K562 (cell line): ENCODE measurements around the gene JPH4. TPM values are rescaled to one million over a fixed set of nuclear protein-coding genes. Genes with fewer than 3 reads are reported as not detected.
"Not testable (repeated sequence)": the region's sequence is repeated elsewhere in the genome, so short reads cannot be mapped to it uniquely, and the experiment has no call there.

Experiments
- ATAC-seq: fragments of 200-7000 bp; cut with Tn5 transposase; 3 replicates; pipeline ENCODE4 v1.9.1; 2020; ENCODE audit warnings: moderate library complexity
- BruUV-seq: library from RNA; stranded (reverse); fragments of 400-500 nt; replicated peaks from 2 replicates; lab custom pipeline; 2021; lab: Mats Ljungman, UMichigan
- CTCF ChIA-PET: fragments of 300-600 bp; formaldehyde crosslinking; extraction: SDS; loops from one replicate; lab custom pipeline; 2021; ENCODE audit warnings: low intra/inter-chr PET ratio; lab: Yijun Ruan, JAX
- POLR2A ChIA-PET: fragments of 300-600, 350-650 bp; sonication (Branson Sonifier 250); formaldehyde crosslinking; extraction: SDS; loops from one replicate; lab custom pipeline; 2021; ENCODE audit warnings: antibody characterized with exemption, inconsistent platforms; lab: Yijun Ruan, JAX
- DNase-seq, 4 experiments: peaks; one replicate each; pipeline versions ENCODE4 v3.0.0 to v3.0.0-alpha.2; 2011 to 2018; ENCODE audit warnings: low spot score in 3 of 4, mixed read lengths in 3 of 4; ENCODE audit errors: extremely low read depth in 1 of 4
- FAIRE-seq: peaks from 2 replicates; lab custom pipeline; 2011; peaks lifted over from hg19 to GRCh38; lab: Jason Lieb, UNC
- H2AFZ ChIP-seq: 2 replicates; pipeline ENCODE4 v1.6.0; 2011; ENCODE audit warnings: low read depth, low read length, control low read depth, inconsistent platforms
- H3K27ac ChIP-seq: fragments of 200-600 bp; 3 replicates; pipeline ENCODE4 v1.8.0; 2011; ENCODE audit warnings: low read depth, mild to moderate bottlenecking, control low read depth, inconsistent platforms, low read length, moderate library complexity, mixed read lengths; ENCODE audit errors: extremely low read depth
- H3K27me3 ChIP-seq, 2 experiments: fragments of 300-600 bp in 1 of 2; 2 replicates in 1 of 2; 3 replicates in 1 of 2; pipeline versions ENCODE4 v1.6.0 to v1.8.0; 2011; ENCODE audit warnings: inconsistent platforms in 2 of 2, low read length in 2 of 2, mild to moderate bottlenecking in 1 of 2, mixed read lengths in 1 of 2, moderate library complexity in 1 of 2; ENCODE audit not compliant: control insufficient read depth in 2 of 2, insufficient read depth in 2 of 2
- H3K36me3 ChIP-seq: fragments of 300-600 bp; 3 replicates; pipeline ENCODE4 v1.8.0; 2011; ENCODE audit warnings: mild to moderate bottlenecking, low read length, inconsistent platforms; ENCODE audit not compliant: control insufficient read depth, insufficient read depth
- H3K4me1 ChIP-seq, 2 experiments: fragments of 200-600 bp in 1 of 2; replicated peaks in 1 of 2; 2 replicates in 1 of 2; 3 replicates in 1 of 2; pipeline versions ENCODE4 v1.5.1 to v1.8.0; 2011; ENCODE audit warnings: inconsistent platforms in 2 of 2, low read length in 2 of 2, mild to moderate bottlenecking in 1 of 2, mixed read lengths in 1 of 2, moderate library complexity in 1 of 2; ENCODE audit not compliant: control insufficient read depth in 2 of 2, insufficient read depth in 2 of 2
- H3K4me2 ChIP-seq: 2 replicates; pipeline ENCODE4 v1.6.1; 2011; ENCODE audit warnings: low read length, control low read depth, inconsistent platforms, mixed read lengths; ENCODE audit not compliant: insufficient read depth
- H3K4me3 ChIP-seq: fragments of 200-600 bp; sonication (generic), shearing (Covaris generic); 2 replicates; pipeline ENCODE4 v1.5.1; 2016; ENCODE audit warnings: control low read depth, inconsistent platforms
- H3K79me2 ChIP-seq: fragments of 200-600 bp; 3 replicates; pipeline ENCODE4 v1.8.0; 2011; ENCODE audit warnings: low read length, inconsistent platforms; ENCODE audit not compliant: control insufficient read depth, insufficient read depth
- H3K9ac ChIP-seq, 2 experiments: 2 replicates each; pipeline versions ENCODE4 v1.6.0 to v1.6.1; 2011; ENCODE audit warnings: low read depth in 2 of 2, low read length in 2 of 2, control low read depth in 1 of 2, inconsistent platforms in 1 of 2, mild to moderate bottlenecking in 1 of 2, mixed read lengths in 1 of 2; ENCODE audit not compliant: insufficient read depth in 1 of 2
- H3K9me1 ChIP-seq: one replicate; pipeline ENCODE4 v1.6.0; 2011; ENCODE audit warnings: inconsistent platforms, mild to moderate bottlenecking, low read length, moderate library complexity; ENCODE audit not compliant: control insufficient read depth, insufficient read depth
- H3K9me3 ChIP-seq: replicated peaks from 2 replicates; pipeline ENCODE4 v1.5.1; 2011; ENCODE audit warnings: low read depth, low read length, inconsistent platforms; ENCODE audit not compliant: control insufficient read depth, insufficient read depth
- H4K20me1 ChIP-seq: replicated peaks from 2 replicates; pipeline ENCODE4 v1.6.1; 2011; ENCODE audit warnings: low read length, inconsistent platforms, mixed read lengths; ENCODE audit not compliant: control insufficient read depth, insufficient read depth
- ASH1L ChIP-seq: fragments of 450-650 bp; IDR thresholded peaks from 2 replicates; pipeline ENCODE4 v1.6.1; 2018; ENCODE audit warnings: borderline replicate concordance, mild to moderate bottlenecking, low read depth; ENCODE audit not compliant: partially characterized antibody
- C11orf30 ChIP-seq: fragments of 450-650 bp; IDR thresholded peaks from 2 replicates; pipeline ENCODE4 v1.6.1; 2016; ENCODE audit warnings: low read depth, mild to moderate bottlenecking
- EP400 ChIP-seq: fragments of 450-650 bp; IDR thresholded peaks from 2 replicates; pipeline ENCODE4 v1.6.1; 2017; ENCODE audit warnings: antibody characterized with exemption, mild to moderate bottlenecking, moderate library complexity
- FUS ChIP-seq: fragments of 200-400 bp; formaldehyde crosslinking; optimal IDR thresholded peaks from 2 replicates; pipeline ENCODE3; 2017; ENCODE audit warnings: low read depth, low read length
- MEF2A ChIP-seq: IDR thresholded peaks from 2 replicates; pipeline ENCODE4 v1.6.1; 2011; ENCODE audit warnings: low read depth, mild to moderate bottlenecking, low read length, moderate library complexity; ENCODE audit not compliant: control insufficient read depth
- NFXL1 ChIP-seq: fragments of 450-650 bp; formaldehyde crosslinking; IDR thresholded peaks from 2 replicates; pipeline ENCODE4 v1.4.0; 2021; ENCODE audit warnings: mild to moderate bottlenecking
- PTRF ChIP-seq: fragments of 450-650 bp; IDR thresholded peaks from 2 replicates; pipeline ENCODE4 v1.6.1; 2016; ENCODE audit warnings: mild to moderate bottlenecking, missing genetic modification characterization, missing compliant biosample characterization
- SMAD4 ChIP-seq: fragments of 250-450 bp; sonication (Bioruptor Pico); conservative IDR thresholded peaks from 2 replicates; pipeline ENCODE4 v1.8.0; 2021; ENCODE audit warnings: inconsistent platforms, mild to moderate bottlenecking, moderate library complexity
- TARDBP ChIP-seq: fragments of 450-650 bp; IDR thresholded peaks from 2 replicates; pipeline ENCODE4 v1.6.1; 2016
- TCF3 ChIP-seq: sonication (generic); formaldehyde crosslinking; IDR thresholded peaks from 2 replicates; pipeline ENCODE4 v1.4.0; 2020; ENCODE audit warnings: mild to moderate bottlenecking, missing genetic modification reagents
- TSC22D4 ChIP-seq: fragments of 450-650 bp; IDR thresholded peaks from 2 replicates; pipeline ENCODE4 v1.6.1; 2016; ENCODE audit warnings: missing genetic modification characterization, missing biosample characterization, control low read depth
- ZNF224 ChIP-seq: sonication (generic); formaldehyde crosslinking; IDR thresholded peaks from 2 replicates; pipeline ENCODE4 v1.8.0; 2022; ENCODE audit warnings: mild to moderate bottlenecking, missing genetic modification reagents
- ZNF561 ChIP-seq: fragments of 450-650 bp; formaldehyde crosslinking; conservative IDR thresholded peaks from 2 replicates; pipeline ENCODE4 v1.4.0; 2020; ENCODE audit warnings: mild to moderate bottlenecking, moderate library complexity
- WGBS: fragments of 100-300 bp; shearing (Covaris generic); methylation state at CpG from one replicate; pipeline ENCODE4 v1.1.6; 2016; ENCODE audit warnings: low coverage, mixed read lengths; ENCODE audit not compliant: insufficient coverage; ENCODE audit errors: missing lambda C conversion rate; 5-methylcytosine and 5-hydroxymethylcytosine counted together
- in situ Hi-C: fragments of 300-500 bp; cut with MboI; formaldehyde crosslinking; loops from 4 replicates; pipeline ENCODE4 v1.15.0; 2018; ENCODE audit warnings: inconsistent platforms, mixed read lengths
- intact Hi-C: fragments of 100-400 bp; cut with micrococcal nuclease; formaldehyde crosslinking; loops from 2 replicates; pipeline ENCODE4 v1.14.2; 2022
- polyA plus RNA-seq, 8 experiments: library from polyadenylated mRNA; depleted of rRNA in 4 of 8; stranded (reverse) in 5 of 8; unstranded in 3 of 8; fragments of >200 nt; fragmentation: Nextera tagmentation in 2 of 8; fragmentation: Illumina TruSeq in 1 of 8; extraction: Ambion mirVana in 2 of 8; extraction: Trizol in 1 of 8; gene quantifications; 2 replicates each; pipeline versions ENCODE4 v1.2.1 to v1.2.3, GENCODE V29; 2011 to 2014; ENCODE audit warnings: inconsistent platforms in 1 of 8, missing spikeins in 1 of 8
- total RNA-seq, 7 experiments: library from RNA; depleted of rRNA in 6 of 7; stranded (reverse); fragments of >200 nt in 6 of 7; fragmentation: Illumina TruSeq in 2 of 7; extraction: Trizol in 2 of 7; gene quantifications; 2 replicates each; pipeline versions ENCODE4 v1.2.1 to v1.2.3, GENCODE V29; 2011 to 2021; ENCODE audit warnings: low replicate concordance in 1 of 7
- TF ChIP-seq, protein P1 (sequence below): sonication (generic); formaldehyde crosslinking; IDR thresholded peaks from 2 replicates; pipeline ENCODE4 v1.8.0; 2023; ENCODE audit warnings: missing genetic modification reagents, mild to moderate bottlenecking, borderline replicate concordance

The JPH4 gene
- total and polyA plus RNA-seq, 9 of the 15 experiments (the other 6 are each of a cell fraction or from before 2014, with no cell fraction given) = 0.04 to 0.13 (median 0.06) TPM; not detected in 5

DNA sequence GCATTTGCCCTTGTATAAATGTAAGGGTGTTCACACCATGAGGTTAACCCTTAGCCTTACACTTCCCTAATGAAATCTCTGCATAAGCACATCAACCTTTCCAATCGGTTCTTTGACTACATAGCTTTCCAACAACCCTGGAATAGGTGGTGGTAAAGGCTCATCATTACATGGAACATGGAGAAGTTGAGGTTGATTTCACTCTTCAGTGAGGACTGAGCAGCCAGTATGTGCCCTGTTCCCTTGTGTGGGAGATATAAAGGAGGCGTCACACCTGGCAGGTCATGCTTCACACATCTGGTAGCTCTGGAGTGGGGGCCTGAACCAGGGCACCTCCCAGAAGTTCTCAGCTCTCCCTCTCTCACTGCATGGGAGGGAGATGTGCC, 21.7 kb upstream of the JPH4 start (continued):
- no peak for TF ChIP-seq FUS
- no peak for TF ChIP-seq EP400
- no peak for TF ChIP-seq C11orf30
- no peak for TF ChIP-seq TSC22D4 (tag)
- no peak for TF ChIP-seq TCF3 (CRISPR knock-in tag)
- TF ChIP-seq TARDBP = no peak
- no peak for TF ChIP-seq PTRF (tag)
- TF ChIP-seq ZNF561 = no peak
- no peak for TF ChIP-seq SMAD4 (CRISPR knock-in tag)
- TF ChIP-seq NFXL1 (CRISPR knock-in tag) = no peak
- TF ChIP-seq MEF2A = no peak
- TF ChIP-seq, protein P1, sequence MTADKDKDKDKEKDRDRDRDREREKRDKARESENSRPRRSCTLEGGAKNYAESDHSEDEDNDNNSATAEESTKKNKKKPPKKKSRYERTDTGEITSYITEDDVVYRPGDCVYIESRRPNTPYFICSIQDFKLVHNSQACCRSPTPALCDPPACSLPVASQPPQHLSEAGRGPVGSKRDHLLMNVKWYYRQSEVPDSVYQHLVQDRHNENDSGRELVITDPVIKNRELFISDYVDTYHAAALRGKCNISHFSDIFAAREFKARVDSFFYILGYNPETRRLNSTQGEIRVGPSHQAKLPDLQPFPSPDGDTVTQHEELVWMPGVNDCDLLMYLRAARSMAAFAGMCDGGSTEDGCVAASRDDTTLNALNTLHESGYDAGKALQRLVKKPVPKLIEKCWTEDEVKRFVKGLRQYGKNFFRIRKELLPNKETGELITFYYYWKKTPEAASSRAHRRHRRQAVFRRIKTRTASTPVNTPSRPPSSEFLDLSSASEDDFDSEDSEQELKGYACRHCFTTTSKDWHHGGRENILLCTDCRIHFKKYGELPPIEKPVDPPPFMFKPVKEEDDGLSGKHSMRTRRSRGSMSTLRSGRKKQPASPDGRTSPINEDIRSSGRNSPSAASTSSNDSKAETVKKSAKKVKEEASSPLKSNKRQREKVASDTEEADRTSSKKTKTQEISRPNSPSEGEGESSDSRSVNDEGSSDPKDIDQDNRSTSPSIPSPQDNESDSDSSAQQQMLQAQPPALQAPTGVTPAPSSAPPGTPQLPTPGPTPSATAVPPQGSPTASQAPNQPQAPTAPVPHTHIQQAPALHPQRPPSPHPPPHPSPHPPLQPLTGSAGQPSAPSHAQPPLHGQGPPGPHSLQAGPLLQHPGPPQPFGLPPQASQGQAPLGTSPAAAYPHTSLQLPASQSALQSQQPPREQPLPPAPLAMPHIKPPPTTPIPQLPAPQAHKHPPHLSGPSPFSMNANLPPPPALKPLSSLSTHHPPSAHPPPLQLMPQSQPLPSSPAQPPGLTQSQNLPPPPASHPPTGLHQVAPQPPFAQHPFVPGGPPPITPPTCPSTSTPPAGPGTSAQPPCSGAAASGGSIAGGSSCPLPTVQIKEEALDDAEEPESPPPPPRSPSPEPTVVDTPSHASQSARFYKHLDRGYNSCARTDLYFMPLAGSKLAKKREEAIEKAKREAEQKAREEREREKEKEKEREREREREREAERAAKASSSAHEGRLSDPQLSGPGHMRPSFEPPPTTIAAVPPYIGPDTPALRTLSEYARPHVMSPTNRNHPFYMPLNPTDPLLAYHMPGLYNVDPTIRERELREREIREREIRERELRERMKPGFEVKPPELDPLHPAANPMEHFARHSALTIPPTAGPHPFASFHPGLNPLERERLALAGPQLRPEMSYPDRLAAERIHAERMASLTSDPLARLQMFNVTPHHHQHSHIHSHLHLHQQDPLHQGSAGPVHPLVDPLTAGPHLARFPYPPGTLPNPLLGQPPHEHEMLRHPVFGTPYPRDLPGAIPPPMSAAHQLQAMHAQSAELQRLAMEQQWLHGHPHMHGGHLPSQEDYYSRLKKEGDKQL (CRISPR knock-in tag) = no peak
- no peak for TF ChIP-seq ZNF224 (CRISPR knock-in tag)
- no peak for TF ChIP-seq ASH1L
- TF ChIP-seq, all 486 proteins: peak for 0

DNA sequence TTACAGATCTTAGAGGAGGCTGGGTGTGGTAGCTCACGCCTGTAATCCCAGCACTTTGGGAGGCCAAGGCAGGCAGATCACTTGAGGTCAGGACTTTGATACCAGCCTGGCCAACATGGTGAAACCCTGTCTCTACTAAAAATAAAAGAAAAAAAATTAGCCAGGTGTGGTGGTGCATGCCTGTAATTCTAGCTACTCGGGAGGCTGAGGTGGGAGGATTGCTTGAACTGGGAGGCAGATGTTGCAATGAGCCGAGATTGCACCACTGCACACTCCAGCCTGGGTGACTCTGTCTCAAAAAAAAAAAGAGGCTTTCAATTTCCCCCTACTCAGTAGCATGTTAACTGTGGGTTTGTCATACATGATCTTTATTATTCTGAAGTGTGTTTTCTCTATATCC, 15.6 kb upstream of the JPH4 start:
- DNase-seq, intact Hi-C loops, H4K20me1 ChIP-seq, H3K4me2 ChIP-seq, H3K27ac ChIP-seq, H2AFZ ChIP-seq, CTCF ChIA-PET, FAIRE-seq, H3K9ac ChIP-seq, BruUV-seq, ATAC-seq, H3K4me3 ChIP-seq, H3K4me1 ChIP-seq, H3K9me3 ChIP-seq, in situ Hi-C loops, H3K27me3 ChIP-seq, H3K79me2 ChIP-seq, H3K9me1 ChIP-seq, H3K36me3 ChIP-seq: not testable (repeated sequence)
- WGBS = 0% methylated on average over 3 of the region's 3 CpGs
- POLR2A ChIA-PET = interaction anchor here (0.7 kb wide), 1 partner anchor 38 kb away, joined by 4 read pairs; no protein-coding TSS in a partner anchor
